ENCODE results near the gene CD200. TPM values are rescaled to one million over a fixed set of nuclear protein-coding genes. Genes with fewer than 3 reads are reported as not detected.
"Not testable (repeated sequence)": the region's sequence is repeated elsewhere in the genome, so short reads cannot be mapped to it uniquely, and the experiment has no call there.

The CD200 gene
- total RNA-seq, 1 donor from 2014 or later, result 23.8 TPM

DNA sequence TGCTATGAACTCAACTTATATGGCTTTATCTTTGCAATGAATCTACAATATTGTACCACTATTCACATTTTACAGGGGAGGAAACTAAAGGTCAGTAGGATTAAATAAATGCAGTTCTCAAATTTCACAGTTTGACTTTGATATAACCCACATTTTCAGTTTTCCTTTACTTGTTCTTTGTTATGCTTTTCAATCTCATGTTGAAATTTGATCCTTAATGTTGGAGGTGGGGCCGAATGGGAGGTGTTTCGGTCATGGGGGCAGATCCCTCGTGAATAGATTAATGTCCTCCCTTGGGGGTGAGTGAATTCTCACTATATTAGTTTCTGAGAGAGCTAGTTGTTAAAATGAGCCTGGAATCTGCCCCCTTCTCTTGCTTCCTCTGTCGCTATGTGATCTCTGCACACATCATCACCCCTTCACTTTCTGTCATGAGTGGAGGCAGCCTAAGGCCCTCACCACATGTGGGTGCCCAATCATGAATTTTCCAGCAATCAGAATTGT, 44.7 kb downstream of the CD200 start:
- ATAC-seq (peak; percentile 53), DNase-seq (ENCODE audit: low spot score) (no peak)
- intact Hi-C loops (cut with DNase I), result no loop called here

DNA sequence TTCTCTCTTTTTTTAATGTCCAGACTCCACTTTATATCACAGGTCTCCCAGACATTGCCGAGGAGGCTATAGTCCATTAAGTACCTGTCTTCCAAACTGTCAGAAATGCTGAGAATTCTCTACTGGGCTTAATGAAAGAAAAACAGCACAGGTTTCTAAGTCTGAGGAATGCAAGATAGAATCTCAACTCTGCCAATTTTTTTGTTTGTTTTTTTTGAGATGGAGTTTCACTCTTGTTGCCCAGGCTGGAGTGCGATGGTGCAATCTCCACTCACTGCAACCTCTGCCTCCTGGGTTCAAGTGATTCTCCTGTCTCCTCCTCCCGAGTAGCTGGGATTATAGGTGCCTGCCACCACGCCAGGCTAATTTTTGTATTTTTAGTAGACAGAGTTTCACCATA, 45.4 kb downstream of the CD200 start:
- peak; percentile 52 for ATAC-seq
- intact Hi-C loops (cut with DNase I); DNase-seq (ENCODE audit: low spot score): not testable (repeated sequence)

DNA sequence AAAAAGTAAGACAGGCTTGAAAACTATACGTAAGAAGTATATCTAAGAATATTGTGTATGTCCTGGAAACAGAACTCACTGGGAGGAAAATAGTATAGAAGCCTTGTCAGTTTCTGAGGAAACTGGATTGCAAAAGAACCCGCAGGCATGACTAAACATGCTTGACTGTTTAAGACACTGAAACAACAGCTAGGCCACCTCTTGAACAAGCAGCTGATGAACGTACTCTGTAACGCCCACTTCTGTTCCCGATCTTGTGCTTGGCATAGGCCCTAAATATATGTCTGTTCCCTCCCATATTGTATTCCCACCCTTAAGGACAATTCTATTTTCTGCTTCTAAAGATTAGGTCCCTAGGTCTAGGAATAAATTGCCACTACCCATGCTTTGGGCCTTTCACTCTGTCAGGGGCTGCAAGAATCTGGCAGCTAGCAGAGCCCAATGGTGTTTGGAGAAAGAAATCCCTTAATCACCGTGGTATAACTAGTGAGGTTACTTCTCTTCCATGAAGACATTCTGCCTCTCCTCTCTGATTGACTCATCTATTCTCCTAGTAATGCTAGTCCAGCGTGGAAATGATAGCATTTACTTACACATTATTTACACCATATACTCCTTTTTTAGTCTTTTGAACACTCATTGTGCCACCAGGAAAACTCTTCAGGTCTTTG, 46.2 kb downstream of the CD200 start:
- intact Hi-C loops (cut with DNase I), result no loop called here
- DNase-seq (ENCODE audit: low spot score) (no peak), ATAC-seq (no peak)

DNA sequence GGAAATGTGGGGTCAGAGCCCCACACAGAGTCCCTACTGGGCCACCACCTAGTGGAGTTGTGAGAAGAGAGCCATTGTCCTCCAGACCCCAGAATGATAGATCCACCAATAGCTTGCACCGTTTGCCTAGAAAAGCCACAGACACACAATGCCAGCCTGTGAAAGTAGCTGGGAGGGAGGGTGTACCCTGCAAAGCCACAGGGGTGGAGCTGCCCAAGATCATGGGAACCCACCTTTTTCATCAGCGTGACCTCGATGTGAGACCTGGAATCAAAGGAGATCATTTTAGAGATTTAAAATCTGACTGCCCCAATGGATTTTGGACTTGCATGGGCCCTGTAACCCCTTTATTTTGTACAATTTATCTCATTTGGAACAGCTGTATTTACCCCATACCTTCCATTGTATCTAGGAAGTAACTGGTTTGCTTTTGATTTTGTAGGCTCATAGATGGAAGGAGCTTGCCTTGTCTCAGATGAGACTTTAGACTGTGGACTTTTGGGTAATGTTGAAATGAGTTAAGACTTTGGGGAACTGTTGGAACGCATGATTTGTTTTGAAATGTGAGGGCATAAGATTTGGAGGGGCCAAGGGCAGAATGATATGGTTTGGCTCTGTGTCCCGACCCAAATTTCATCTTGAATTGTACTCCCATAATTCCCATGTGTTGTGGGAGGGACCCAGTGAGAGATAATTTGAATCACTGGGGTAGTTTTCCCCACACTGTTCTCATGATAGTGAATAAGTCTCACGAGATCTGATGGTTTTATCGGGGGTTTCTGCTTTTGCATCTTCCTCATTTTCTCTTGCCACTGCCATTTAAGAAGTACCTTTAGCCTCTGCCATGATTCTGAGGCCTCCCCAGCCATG, 49.0 kb downstream of the CD200 start:
- intact Hi-C loops (cut with DNase I), result no loop called here
- ATAC-seq (no peak), DNase-seq (ENCODE audit: low spot score) (no peak)

DNA sequence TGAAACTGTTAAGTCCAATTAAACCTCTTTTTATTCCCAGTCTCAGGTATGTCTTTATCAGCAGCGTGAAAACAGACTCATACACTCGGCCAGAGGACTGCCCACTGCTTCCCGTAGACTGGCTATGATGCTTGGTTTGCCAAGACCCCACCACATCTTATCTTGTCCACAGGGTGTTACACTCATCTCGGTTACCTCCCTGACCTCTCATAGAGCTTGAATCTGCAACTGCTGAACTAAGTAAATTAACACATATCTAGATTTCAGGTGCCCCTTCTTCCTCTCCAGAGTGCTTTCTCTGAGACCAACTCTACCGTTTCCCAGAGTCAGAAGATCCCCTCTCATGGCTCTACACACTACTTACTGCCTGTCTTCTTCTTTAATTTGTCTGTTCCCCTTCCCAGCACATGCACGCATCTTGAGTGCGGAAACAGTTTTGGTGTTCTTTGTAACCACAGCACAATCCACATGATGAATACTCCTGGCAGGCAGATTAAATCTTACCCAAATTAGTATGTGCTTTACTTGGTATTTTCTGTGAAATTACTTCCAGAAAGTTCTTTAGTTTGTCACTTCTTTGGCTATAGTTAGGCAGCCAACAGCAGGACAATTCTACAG, 49.7 kb downstream of the CD200 start:
- intact Hi-C loops (cut with DNase I), result no loop called here
- ATAC-seq, result no peak
- no peak for DNase-seq (ENCODE audit: low spot score)

DNA sequence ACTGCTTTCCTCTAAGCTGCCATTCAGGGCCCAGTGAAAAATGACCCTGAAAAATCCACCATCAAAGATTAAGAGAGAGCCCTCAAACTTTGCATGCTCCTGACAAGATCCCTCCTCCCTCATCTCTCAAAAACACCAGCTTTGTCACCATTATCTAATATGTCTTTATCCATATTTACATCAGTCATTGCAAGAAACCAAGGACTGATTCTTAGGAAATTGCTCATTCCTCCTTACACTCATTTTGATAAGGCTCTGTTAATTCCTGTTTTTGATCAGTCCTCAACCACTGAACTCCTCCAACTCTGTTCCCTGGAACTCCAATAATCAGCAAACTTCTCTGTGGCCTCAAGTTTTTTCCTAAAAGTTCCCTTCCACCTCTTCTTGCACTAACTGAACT, 51.8 kb downstream of the CD200 start:
- ATAC-seq (no peak), DNase-seq (ENCODE audit: low spot score) (no peak)
- intact Hi-C loops (cut with DNase I), result no loop called here

DNA sequence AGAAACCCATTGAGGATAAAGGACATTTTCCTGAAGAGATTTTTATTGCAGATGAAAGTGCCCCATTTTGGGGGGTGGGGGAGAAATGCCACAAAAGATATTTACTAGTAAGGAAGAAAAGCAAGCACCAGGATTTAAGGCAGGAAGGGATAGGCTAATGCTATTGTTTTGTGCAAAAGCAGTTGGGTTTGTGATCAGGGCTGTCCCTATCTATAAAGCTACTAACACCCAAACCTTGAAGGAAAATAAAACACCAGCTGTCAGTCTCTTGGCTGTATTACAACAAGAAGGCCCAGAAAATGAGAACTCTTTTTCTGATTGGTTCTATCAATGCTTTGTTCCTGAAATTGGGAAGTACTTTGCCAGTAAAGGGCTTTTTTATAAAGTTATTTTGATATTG, 56.0 kb downstream of the CD200 start:
- intact Hi-C loops (cut with DNase I), result no loop called here
- ATAC-seq, result no peak
- no peak for DNase-seq (ENCODE audit: low spot score)

DNA sequence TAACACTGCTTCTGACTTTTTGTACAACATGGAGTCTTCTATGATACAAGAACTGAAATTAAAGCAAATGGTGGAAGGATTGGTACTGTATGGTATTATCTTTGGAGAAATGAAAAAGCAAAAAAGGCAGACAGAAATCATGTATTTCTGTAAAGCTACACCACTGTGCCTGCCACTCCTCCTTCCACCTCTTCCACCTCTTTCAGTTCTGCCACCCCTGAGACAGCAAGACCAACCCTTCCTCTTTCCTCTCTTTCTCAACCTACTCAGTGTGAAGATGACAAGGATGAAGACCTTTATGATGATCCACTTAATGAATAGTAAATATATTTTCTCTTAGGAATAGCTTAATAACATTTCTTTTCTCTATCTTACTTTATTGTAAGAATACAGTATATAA, 57.0 kb downstream of the CD200 start:
- DNase-seq (ENCODE audit: low spot score) (no peak), ATAC-seq (no peak)
- intact Hi-C loops (cut with DNase I), result no loop called here

DNA sequence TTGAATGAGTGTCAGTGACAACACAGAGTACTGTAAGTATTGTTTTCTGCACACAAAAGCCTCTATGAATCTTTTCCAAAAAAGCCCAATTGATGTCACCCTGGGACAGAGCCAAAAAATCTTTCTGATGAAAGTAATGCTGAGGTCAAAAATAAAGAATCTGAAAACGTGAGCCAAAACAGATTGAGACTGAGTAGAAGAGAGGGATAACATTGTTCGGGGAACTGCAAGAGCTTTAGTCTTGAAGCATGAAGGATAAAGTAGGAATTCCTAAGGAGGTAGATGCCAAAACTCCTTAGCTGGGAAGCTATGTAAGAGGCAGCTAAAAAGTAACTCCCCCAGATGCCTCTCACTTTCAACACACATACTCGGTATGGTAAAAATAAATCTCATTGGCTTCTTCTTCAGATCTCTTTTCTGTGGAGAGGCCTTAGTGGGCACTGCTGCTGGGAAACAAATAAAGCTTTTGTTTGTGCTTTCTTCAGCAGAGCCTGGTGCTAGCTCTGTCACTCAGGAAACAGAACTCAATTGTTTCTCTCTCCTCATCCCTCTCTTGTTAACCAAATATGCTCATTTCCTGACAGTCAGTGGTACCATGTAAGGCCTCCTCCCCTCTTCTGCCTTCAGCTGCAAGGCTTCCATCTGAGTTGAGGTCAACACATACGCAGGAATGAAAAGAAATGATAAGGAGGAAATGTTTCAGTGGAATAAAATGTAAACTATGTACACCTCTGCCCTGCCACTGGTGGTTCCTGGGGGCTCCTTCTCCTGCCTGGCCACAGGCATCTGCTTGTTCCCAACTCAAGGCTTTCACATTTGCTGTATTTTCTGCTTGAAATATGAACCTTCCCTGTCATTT, 58.1 kb downstream of the CD200 start:
- DNase-seq (ENCODE audit: low spot score) (no peak), ATAC-seq (peak; percentile 79)
- intact Hi-C loops (cut with DNase I), result no loop called here

DNA sequence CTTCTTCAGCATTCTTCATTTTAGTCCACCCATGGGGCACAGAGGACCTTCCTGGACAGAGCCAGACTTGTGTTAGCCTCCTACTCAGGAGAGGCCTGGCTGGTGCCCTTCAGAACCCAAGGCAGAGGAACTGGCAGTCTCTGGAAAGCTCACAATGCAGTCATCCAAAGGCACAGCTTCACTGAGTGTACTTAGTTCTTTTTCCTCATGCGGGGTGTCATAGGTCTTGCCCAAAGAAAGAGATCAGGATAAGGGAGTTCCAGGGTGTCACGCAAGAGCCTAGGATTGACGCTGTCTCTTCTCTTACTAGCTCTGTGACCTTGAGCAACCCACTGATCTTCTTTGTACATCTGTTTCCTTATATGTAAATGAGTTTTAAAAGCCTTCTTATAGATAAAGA, 58.7 kb downstream of the CD200 start:
- DNase-seq (ENCODE audit: low spot score) (no peak), ATAC-seq (peak; percentile 63)
- intact Hi-C loops (cut with DNase I), result no loop called here

DNA sequence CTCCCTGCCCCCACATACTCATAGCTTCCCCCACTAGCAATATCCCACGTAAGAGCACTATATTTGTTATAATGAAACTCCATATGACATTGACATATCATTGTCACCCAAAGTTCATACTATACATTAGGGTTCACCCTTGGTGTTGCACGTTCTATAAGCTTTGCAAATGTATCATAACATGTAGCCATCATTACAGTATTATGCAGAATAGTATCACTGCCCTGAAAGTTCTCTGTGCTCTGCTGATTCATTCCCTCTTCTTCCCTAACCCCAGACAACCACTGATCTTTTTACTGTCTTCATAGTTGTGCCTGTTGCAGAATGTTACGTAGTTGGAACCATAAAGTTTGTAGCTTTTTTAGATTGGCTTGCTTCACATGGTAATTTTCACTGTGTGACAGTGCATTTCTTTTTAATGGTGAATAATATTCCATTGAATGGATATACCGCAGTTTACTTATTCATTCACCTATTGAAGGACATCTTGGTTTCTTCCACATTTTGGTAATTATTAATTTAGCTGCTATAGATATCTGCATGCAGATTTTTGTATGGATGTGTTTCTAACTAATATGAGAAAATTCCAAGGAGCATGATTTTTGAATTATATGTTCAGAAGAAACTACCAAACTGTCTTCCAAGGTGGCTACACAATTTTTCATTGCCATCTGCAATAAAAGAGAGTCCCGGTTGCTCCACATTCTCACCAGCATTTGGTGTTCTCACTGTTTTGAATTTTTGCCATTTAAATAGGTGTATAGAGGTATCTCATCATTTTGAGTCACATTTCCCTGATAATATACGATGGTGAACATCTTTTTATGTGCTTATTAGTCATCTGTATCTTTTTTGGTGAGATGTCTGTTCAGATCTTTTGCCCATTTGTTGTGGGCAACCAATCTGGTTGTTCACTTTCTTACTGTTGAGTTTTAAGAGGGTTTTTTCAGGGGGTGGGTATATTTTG, 59.7 kb downstream of the CD200 start:
- DNase-seq (ENCODE audit: low spot score) (no peak), ATAC-seq (no peak)
- intact Hi-C loops (cut with DNase I), result no loop called here

DNA sequence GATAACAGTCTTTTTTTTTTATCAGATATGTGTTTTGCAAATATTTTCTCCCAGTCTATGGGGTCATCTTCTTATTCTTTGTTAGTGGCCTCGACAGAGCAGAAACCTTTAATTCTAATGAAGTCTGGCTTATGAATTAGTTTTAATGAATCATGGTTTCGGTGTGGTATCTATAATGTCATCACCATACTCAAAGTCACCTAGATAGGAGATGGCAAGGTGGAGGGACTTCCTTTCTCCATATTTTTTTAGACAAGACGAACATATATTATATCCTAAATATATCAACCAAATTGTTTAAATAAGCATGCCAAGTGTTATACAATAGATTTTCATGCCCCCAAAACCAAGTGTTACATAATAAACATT, 60.4 kb downstream of the CD200 start:
- intact Hi-C loops (cut with DNase I), result no loop called here
- ATAC-seq (no peak), DNase-seq (ENCODE audit: low spot score) (no peak)

DNA sequence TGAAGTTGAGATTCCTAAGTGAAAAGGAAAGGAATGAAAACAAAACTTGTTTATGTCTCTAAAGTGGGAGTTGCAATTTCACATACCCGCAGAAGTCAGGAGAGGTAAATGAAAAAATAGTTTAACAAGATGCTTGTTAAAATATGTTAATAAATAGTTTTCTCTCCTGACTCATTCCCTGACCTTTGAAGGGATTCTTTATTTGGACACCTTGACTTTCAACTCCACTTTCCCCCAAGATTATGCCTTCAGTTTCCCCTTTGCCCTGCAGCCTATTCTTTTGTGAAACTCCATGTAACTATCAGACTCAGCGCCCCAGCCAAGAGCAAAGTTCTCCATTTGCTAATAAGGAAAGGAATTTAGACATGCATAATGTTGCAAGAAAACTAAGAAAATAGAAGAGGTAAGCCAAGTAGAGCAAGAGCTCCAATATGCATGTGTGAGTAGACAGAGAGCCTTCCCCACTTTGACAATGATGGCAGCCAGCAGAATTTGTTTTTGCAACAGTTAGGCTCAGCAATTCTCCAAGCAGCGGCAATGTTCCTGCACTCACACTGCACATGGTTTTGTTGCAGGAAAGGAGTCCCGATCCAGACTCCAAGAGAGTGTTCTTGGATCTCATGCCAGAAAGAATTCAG, 61.2 kb downstream of the CD200 start:
- no peak for DNase-seq (ENCODE audit: low spot score)
- peak; percentile 41 for ATAC-seq
- intact Hi-C loops (cut with DNase I), result no loop called here

DNA sequence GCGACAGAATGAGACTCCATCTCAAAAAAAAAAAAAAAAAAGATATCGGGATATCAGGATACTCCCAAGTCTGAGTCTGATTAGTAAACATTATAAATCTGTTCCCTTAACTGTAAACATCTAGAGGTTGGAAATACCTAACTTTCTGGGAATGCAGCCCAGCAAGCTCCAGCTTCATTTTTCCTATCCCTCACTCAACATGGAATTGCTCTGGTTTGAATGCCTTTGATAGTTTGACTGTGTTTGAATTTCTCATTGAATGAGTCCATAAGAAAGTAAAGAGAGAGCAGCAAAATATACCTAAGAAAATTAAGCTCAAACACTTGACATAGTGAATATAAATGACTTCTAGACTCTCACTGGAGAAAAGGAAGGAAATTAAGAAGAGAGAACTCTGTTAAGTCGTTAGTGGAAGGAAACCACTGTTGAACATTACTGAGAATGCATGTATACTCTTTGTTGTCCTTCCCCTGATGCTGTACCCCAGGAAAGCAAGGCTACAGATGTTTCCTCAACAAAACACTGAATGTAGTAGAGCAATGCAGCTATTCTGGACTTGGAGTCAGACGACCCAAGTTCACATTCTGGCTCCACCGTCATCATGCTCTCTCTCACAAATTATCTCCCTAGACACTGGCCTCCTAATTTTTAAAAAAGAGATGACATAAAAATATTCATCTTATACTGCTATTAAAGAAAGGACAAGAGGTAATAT, 62.4 kb downstream of the CD200 start:
- intact Hi-C loops (cut with DNase I), result no loop called here
- ATAC-seq, result no peak
- no peak for DNase-seq (ENCODE audit: low spot score)

DNA sequence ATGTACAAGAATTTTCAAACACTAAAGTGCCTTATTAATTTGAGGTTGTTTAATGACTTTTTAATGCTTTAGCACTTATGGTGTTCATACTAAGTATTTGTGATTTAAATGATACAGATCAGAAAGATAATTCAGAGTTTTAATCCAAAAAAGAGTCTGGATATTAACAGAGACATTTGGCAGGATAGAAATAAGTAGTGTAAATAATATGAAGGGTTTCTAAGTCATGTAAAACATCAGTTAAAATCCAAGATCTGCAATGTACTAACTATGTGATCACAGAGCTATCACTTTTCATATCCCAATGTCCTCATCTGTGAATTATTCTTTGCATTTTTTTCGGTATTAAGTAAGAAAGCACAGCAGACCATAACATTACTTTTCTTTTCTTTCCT, 62.9 kb downstream of the CD200 start:
- intact Hi-C loops (cut with DNase I), result no loop called here
- DNase-seq (ENCODE audit: low spot score) (no peak), ATAC-seq (no peak)

DNA sequence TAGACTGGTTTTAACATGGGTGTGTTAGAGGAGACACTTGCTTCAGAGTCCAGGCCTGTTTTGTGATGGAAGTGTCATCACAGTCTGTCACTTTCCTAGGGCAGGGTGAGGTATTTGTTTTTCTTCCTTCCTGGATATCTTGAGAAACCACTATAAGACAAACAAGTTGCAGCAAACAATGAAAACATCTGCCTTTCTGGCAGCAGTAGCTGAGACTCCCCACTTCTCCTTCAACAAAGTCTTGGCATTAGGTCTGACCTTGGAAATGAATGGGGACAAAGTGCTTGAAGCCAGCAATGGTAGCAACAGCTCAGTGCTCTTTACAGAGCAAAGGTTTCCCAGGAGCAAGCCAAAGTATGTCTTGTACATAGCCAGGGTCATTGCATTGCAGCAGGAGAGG, 64.6 kb downstream of the CD200 start:
- intact Hi-C loops (cut with DNase I), result no loop called here
- no peak for ATAC-seq
- DNase-seq (ENCODE audit: low spot score), result no peak

DNA sequence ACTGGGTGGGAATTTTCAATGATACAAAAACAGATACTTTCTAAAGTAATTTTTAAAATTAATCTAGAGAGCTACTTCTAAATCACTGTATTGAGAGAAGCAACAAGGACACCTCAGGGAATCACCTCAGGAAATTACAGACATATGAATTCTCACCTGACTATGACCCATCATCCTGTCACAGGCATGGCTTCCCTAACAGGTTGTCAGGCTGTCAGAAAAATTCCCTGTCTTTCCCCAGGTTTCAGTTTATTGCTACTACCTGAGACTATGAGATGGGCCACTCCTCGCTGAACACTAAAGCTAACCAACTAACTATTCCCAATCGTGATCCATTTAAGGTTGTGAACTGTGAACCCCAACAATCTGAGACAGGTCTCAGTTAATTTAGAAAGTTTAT, 66.1 kb downstream of the CD200 start:
- ATAC-seq (no peak), DNase-seq (ENCODE audit: low spot score) (no peak)
- intact Hi-C loops (cut with DNase I), result no loop called here

Measured in sciatic nerve (tissue), 2 donors.